NB4 (cell line): ENCODE results near the gene RTKN2.
A peak's percentile ranks its signal among the peaks of the same experiment; 100 is the strongest.

Source experiments
- MYC ChIP-seq: IDR thresholded peaks from 2 replicates; pipeline ENCODE4 v1.6.1; 2011; ENCODE audit warnings: low read depth, low read length
- POLR2A ChIP-seq: IDR thresholded peaks from 2 replicates; pipeline ENCODE4 v1.6.1; 2011; ENCODE audit warnings: mild to moderate bottlenecking; ENCODE audit not compliant: insufficient read length; ENCODE audit errors: extremely low read depth
- TF ChIP-seq, protein P1 (sequence below): IDR thresholded peaks from one replicate; pipeline ENCODE4 v1.5.1; 2012; ENCODE audit warnings: low read depth, low read length
- TF ChIP-seq, protein P2 (sequence below): IDR thresholded peaks from 2 replicates; pipeline ENCODE4 v1.6.1; 2011; ENCODE audit warnings: low read depth, low read length

DNA sequence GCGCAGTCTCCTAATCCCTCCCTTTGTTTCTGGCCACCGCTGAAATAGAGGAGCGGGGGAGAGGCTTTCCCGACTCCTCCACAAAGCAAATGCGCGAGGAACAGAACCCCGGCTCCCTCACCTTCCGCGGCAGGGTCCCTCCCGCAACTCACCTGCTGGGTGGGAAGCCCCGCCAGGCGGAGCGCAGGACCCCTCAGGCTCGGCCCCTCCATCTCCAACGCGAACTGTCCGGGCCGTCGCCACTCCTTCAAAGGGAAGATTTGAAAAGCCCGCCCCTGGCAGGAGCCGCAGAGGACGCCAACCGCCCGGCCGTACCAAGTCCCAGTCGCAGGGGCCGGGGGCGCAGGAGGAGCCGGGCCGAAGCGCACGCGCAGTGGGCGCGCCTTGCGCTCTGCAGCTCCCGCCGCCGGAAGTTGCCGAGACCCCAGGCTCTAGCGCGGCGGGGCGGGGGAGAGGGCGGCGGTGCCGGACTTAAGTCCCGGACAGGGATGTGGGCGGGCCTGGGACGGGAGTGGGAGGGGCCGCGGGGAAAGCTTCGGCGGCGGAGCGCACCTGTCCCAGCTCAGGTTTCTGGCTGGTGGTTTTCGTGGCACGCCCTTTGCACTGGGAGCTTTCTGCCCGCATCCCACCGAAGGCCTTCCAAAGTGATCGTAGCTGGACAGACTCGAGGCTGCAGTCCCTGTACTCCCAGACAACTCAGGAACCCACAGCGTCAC lies at the start of gene RTKN2:
- TF ChIP-seq, protein P1, sequence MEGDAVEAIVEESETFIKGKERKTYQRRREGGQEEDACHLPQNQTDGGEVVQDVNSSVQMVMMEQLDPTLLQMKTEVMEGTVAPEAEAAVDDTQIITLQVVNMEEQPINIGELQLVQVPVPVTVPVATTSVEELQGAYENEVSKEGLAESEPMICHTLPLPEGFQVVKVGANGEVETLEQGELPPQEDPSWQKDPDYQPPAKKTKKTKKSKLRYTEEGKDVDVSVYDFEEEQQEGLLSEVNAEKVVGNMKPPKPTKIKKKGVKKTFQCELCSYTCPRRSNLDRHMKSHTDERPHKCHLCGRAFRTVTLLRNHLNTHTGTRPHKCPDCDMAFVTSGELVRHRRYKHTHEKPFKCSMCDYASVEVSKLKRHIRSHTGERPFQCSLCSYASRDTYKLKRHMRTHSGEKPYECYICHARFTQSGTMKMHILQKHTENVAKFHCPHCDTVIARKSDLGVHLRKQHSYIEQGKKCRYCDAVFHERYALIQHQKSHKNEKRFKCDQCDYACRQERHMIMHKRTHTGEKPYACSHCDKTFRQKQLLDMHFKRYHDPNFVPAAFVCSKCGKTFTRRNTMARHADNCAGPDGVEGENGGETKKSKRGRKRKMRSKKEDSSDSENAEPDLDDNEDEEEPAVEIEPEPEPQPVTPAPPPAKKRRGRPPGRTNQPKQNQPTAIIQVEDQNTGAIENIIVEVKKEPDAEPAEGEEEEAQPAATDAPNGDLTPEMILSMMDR, result no peak
- TF ChIP-seq, protein P2, sequence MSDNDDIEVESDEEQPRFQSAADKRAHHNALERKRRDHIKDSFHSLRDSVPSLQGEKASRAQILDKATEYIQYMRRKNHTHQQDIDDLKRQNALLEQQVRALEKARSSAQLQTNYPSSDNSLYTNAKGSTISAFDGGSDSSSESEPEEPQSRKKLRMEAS, result peak; percentile 67
- TF ChIP-seq POLR2A (peak; percentile 75), MYC (peak; percentile 53)
